Ramos (cell line): ENCODE data around the gene APLP2.

Source experiments
- in situ Hi-C: fragments of 300-500 bp; cut with MboI; formaldehyde crosslinking; loops from one replicate; pipeline ENCODE4 v1.14.3; 2022; ENCODE audit warnings: low sequenced_read_pairs; ENCODE audit not compliant: unreplicated experiment

The APLP2 gene

GRCh38 chr11:130137999-130138398 lies 68.3 kb downstream of the APLP2 start:
- in situ Hi-C loops = no loop called here

GRCh38 chr11:130139401-130139800 lies 69.7 kb downstream of the APLP2 start:
- in situ Hi-C loops = no loop called here

GRCh38 chr11:130141561-130142341 lies 72.1 kb downstream of the APLP2 start:
- in situ Hi-C loops = no loop called here

GRCh38 chr11:130144141-130144540 lies 74.4 kb downstream of the APLP2 start:
- in situ Hi-C loops = no loop called here

- in situ Hi-C loops = loop anchor here (5.0 kb wide), 1 partner anchor 37 kb away; no protein-coding TSS in a partner anchor
Measured at GRCh38 chr11:130144861-130145281, 75.2 kb downstream of the APLP2 start.

GRCh38 chr11:130145311-130145812 lies 75.7 kb downstream of the APLP2 start:
- in situ Hi-C loops = loop anchor here (5.0 kb wide), 1 partner anchor 37 kb away; no protein-coding TSS in a partner anchor

GRCh38 chr11:130145975-130146776 lies 76.5 kb downstream of the APLP2 start:
- in situ Hi-C loops = loop anchor here (5.0 kb wide), 1 partner anchor 36 kb away; no protein-coding TSS in a partner anchor

GRCh38 chr11:130146796-130147195 lies 77.1 kb downstream of the APLP2 start:
- in situ Hi-C loops = loop anchor here (5.0 kb wide), 1 partner anchor 36 kb away; no protein-coding TSS in a partner anchor

- in situ Hi-C loops = loop anchor here (5.0 kb wide), 1 partner anchor 33 kb away; no protein-coding TSS in a partner anchor
Measured at GRCh38 chr11:130148796-130149326, 79.2 kb downstream of the APLP2 start.

GRCh38 chr11:130150790-130151189 lies 81.1 kb downstream of the APLP2 start:
- in situ Hi-C loops = loop anchor here (25.0 kb wide), 1 partner anchor 1438 kb away; no protein-coding TSS in a partner anchor

GRCh38 chr11:130151196-130151595 lies 81.5 kb downstream of the APLP2 start:
- in situ Hi-C loops = loop anchor here (25.0 kb wide), 1 partner anchor 1439 kb away; no protein-coding TSS in a partner anchor

GRCh38 chr11:130156108-130157022 lies 86.7 kb downstream of the APLP2 start:
- in situ Hi-C loops = loop anchor here (25.0 kb wide), 1 partner anchor 1444 kb away; no protein-coding TSS in a partner anchor

- in situ Hi-C loops = loop anchor here (25.0 kb wide), 1 partner anchor 1445 kb away; no protein-coding TSS in a partner anchor
Measured at GRCh38 chr11:130157101-130157500, 87.4 kb downstream of the APLP2 start.

GRCh38 chr11:130157840-130158239 lies 88.1 kb downstream of the APLP2 start:
- in situ Hi-C loops = loop anchor here (25.0 kb wide), 1 partner anchor 1446 kb away; no protein-coding TSS in a partner anchor

GRCh38 chr11:130159139-130159538 lies 89.4 kb downstream of the APLP2 start:
- in situ Hi-C loops = loop anchor here (25.0 kb wide), 1 partner anchor 1447 kb away; no protein-coding TSS in a partner anchor

GRCh38 chr11:130159657-130160497 lies 90.2 kb downstream of the APLP2 start, which contains the start of gene ST14:
ST14 (plus strand) TSS chr11:130159782; CDS start chr11:130159980, 198 bp downstream.
- in situ Hi-C loops = loop anchor here (25.0 kb wide), 1 partner anchor 1448 kb away; no protein-coding TSS in a partner anchor

GRCh38 chr11:130160498-130161155 lies 90.9 kb downstream of the APLP2 start:
- in situ Hi-C loops = loop anchor here (25.0 kb wide), 1 partner anchor 1448 kb away; no protein-coding TSS in a partner anchor
